Bladder microvascular endothelial cell (primary cell): ENCODE results near the gene BTG2. TPM values are rescaled to one million over a fixed set of nuclear protein-coding genes. Genes with fewer than 3 reads are reported as not detected.

Source experiments
- total RNA-seq: library from RNA; depleted of rRNA; stranded (reverse); fragments of >200 nt; gene quantifications from 2 replicates; pipeline ENCODE4 v1.2.3, GENCODE V29; 2014

Gene BTG2
- total RNA-seq = 30.3 and 40.7 TPM in 2 replicates

GRCh38 chr1:203304919-203305808, at the start of gene BTG2:
Gene BTG2, plus strand, starts transcription at chr1:203305519. Its CDS starts 88 bp downstream, at chr1:203305607.

GRCh38 chr1:203351037-203351625, 45.8 kb downstream of the BTG2 start, which contains the start of gene FMOD:
Gene FMOD, minus strand, starts transcription at chr1:203351122. Its CDS starts 2,852 bp downstream, at chr1:203348270.

Other genes starting within 250 kb of the BTG2 start
- gene MYOG, start 219.5 kb upstream of the BTG2 start, total RNA-seq = not detected in 2 replicates
- gene ADORA1, start 177.8 kb upstream of the BTG2 start, total RNA-seq = not detected in 2 replicates
- not detected in 2 replicates for gene MYBPH, start 129.7 kb upstream of the BTG2 start, total RNA-seq
- not detected in 2 replicates for gene CHI3L1, start 118.8 kb upstream of the BTG2 start, total RNA-seq
- gene CHIT1, start 75.8 kb upstream of the BTG2 start, total RNA-seq = not detected in 2 replicates
- gene FMOD, start 45.6 kb downstream of the BTG2 start, total RNA-seq = 0.65 and 21.8 TPM in 2 replicates
- not detected in 2 replicates for gene PRELP, start 170.3 kb downstream of the BTG2 start, total RNA-seq
- gene OPTC, start 188.6 kb downstream of the BTG2 start, total RNA-seq = not detected in 2 replicates